ENCODE measurements around the gene EIF1B.
"Not testable (repeated sequence)": the region's sequence is repeated elsewhere in the genome, so short reads cannot be mapped to it uniquely, and the experiment has no call there.

The EIF1B gene

DNA sequence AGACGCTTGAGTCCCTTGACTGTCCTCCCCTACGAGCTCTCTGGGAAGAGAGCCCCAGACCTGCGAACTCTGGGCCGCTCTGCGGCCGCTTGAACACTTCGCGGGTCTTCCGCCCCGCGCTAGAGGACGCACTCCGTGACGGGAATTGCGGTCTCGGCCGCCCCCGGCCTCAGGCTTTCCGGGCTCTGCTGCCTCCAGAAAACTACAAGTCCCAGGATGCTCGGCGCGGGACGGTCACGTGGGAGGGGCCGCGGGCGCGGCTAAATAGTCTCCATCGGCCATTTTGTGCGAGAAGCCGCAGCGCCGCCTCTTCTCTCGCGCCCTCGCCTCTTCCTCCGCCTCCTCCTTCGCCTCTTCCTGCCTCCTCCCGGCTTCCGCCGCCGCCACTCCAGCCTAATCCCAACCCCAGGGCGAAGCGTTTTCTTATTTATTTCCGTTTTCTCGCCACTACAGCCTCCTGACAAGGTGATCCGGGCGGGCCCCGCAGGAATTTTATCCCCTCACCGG, at the start of gene EIF1B:
Gene EIF1B (plus strand): TSS at position 290 of the 507 bp plus-strand sequence. CDS start 235 bp downstream, outside the sequence.
- peak; percentile 98 for DNase-seq

DNA sequence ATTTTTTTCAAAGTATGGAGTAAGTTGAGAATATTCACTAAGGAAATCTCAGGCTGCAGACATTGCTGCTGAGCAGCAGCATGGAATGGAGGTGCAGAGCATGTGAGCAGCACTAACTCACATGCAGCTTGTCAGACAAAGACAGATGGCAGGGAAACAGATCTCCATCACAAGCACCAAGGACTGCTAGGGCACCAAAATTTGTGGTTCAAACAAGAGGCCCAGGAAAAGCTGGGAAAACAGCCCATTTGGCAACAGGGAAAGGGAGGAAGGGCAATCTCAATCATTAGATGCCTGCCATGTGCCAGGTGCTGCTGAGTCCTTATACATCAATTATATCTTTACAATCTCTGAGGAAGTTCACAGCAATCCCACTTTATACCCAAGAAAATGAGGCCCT, 47.2 kb upstream of the EIF1B start:
- DNase-seq: no peak

DNA sequence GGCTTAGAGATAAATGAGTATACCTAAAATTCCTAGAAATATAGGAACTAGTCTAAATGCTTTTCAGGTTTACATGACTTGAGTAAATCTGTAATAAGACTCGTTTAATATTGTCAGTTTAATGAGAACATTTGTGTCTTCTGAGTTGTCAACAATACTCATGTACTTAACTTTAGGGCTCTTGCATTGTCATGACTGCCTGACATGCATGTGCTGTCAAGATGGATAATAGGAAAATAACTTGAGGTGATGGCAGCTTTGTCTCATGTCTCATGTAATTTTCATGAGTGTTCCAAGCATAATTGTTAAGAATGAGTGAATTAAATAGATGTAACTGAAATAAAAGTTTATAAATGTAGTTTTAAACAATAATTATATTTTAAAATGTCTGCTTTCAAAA, 45.1 kb upstream of the EIF1B start:
- DNase-seq: no peak

DNA sequence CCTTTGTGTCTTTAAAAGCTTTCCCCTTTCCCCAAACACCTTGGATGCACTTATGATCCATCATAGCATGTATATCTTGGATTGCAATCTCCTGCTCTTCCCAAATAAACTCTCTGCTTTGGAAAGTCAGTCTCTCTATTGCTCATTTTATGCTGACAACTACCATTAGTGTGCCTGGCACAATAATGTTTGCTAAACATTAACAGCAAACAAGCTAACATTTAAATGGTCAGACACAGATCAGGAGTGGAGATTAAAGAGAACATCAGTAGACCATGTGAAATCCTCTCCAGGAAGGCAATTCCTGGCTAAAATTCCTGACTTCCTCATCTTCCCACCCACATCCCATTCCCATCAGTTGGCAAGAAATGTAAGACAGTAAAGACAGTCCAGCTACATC, 44.3 kb upstream of the EIF1B start:
- DNase-seq: no peak

DNA sequence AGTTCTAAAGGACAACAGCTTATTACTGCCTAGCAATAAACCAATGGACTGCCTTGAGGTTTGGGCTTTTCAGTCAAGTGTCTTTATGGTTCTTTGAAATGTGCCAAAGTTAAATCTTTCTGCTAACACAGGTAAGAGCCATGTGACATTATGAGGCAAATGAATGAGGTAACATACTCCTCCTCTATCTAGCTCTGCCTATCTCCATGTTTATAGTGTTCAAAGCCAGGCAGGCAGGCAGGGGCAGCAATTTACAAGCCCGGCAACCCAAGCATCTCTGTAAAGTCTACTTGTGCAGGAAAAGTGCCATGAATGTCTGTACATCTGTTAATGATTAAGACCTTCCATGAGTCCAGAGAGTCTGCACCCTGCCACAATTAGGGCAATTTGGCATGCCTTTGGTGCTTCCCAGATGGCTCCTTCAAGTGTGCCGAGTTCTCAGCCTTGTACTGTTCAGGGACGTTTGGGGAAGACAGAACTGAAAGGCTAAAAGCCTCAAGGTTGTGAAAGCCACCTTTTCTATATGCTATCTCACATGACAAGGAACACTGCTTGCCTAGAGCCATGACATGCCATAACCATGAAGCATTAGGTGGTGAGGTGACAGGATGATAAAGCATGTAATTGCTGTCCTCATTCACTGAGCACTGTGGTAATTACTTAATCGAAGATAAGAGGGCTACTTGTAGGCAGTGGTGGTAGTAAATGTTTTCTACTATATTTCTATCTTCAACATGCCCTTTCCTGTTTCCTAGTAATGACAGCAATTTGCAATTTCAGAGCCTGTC, 41.4 kb upstream of the EIF1B start:
- DNase-seq: no peak

DNA sequence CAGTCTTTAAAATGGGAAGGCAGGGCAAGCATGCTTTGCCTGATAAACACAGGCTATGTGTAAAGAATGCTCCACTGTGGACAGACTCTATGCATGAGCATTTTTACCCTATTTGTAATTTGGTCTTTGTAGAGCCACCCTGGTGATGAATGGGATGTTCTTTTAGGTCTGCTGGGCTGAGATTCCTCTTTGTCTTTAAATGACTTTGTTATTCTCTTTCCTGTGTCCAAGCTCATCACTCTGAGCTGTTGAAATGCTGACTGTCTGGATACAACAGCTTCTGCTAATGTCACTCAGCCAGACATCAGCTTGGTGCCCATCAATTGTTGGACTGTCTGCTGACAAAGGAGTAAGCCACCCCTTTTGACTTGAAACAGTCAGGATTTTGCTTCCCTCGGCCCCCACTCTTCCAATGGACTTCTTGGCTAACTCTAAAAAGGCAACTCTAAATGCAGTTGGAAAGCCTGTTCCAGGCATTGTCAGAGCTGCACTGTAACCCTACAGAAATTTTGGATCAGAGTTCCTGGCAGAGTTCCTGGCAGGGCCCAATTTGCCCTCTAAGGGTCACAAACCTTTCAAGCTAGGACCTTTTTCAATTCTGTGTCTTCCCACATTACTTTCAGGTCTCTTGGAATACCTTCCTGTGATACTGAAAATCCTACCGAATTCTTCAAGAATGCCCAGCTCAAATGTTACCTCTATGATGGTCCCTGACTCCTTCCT, 40.5 kb upstream of the EIF1B start:
- no peak for DNase-seq

DNA sequence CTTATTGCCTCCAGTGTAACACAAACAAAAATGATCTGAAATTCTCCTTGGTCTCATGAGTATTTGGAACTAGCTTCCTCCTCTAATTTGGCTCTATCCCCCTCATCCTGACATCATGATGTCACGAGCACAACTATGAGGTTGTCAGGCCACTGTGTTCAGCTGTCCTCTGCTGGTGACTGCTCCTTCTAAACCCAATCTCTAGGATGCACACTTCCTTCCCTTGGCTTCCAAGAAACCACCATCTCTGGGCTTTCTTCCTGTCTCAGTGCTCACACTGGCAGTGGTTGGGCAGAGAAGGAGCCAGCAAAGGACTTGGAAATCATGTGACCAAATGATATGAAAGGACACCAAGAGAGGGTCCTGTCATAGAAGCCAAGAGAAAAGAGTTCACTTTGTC, 30.7 kb upstream of the EIF1B start:
- DNase-seq: no peak

DNA sequence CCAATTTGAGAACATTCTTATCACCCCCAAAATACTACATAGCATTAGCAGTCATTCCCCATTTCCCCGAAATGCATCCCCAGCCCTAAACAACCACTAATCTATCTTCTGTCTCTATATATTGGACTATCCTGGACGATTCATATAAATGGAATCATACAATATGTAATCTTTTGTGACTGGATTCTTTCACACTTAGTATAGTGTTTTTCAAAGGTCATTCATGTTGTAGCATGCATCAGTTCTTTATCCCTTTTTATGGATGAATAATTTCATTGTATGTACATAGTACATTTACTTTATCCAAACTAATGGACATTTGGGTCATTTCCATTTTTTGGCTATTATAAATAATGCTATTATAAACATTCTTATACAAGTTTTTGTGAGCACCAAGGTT, 27.5 kb upstream of the EIF1B start:
- DNase-seq: no peak

DNA sequence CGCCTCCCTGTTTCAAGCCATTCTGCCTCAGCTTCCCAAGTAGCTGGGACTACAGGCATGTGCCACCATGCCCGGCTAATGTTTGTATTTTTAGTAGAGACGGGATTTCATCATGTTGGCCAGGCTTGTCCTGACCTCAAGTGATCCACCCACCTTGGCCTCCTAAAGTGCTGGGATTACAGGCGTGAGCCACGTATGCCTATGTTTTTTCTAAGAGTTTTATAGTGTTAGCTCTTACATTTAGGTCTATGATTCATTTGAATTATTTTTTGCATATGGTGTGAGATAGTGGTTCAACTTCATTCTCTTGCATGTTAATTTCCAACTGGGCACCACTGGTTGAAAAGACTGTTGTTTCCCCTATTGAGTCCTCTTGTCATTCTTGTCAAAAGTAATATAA, 26.4 kb upstream of the EIF1B start:
- not testable (repeated sequence) for DNase-seq

DNA sequence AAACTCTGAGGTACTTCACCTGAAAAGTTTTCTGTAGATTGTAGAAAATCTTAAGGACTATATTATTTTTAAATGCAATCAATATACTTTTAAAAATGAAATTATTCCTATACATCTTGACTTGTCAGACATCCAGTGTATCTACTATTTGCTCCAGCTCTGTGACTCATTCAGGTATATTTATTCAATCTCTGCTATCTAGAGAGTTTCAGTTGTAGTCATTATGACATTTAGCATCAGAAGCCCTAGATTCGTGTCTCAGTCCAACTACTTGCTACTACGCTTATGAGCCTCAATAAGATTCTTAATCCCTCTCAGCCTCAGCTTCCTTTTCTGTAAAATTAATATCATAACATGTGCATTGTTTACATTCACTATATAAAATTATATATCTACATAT, 22.3 kb upstream of the EIF1B start:
- peak; percentile 22 for DNase-seq

DNA sequence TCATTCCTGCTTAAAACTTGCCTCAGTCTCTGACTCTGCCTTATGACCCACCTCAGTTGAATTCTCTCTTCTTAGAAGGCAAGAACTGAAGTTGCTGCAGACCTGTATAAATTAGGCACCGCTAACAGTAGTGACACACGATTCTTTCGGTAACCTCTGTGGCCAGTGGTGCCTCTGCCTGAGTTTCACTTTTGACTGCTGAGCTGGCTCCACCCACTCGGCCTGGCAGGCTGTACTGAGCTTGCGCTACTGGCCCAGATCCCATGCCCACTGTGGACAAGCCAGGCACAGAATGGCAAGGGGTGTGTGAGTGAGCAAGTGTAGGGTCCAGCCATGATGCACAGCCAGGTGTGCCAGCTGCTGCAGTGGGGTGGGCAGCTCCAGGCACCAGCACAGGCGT, 19.1 kb upstream of the EIF1B start:
- peak; percentile 14 for DNase-seq

DNA sequence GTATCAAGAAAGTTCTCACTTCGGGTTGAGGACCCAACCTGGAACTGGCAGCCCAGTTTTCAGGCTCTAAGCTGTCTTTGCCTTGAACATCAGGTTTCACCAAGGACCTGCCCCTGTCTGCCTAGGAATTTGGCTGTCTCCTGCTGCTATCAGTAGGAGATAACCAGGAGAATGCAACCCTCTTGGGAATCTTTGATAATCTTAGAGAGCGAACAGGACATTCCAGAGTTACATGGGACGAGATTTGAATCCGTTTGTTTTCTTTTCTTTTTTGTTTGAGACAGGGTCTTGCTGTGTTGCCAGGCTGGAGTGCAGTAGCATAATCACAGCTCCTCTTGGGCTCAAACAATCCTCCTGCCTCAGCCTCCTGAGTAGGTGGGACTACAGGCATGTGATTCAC, 18.0 kb upstream of the EIF1B start:
- no peak for DNase-seq

DNA sequence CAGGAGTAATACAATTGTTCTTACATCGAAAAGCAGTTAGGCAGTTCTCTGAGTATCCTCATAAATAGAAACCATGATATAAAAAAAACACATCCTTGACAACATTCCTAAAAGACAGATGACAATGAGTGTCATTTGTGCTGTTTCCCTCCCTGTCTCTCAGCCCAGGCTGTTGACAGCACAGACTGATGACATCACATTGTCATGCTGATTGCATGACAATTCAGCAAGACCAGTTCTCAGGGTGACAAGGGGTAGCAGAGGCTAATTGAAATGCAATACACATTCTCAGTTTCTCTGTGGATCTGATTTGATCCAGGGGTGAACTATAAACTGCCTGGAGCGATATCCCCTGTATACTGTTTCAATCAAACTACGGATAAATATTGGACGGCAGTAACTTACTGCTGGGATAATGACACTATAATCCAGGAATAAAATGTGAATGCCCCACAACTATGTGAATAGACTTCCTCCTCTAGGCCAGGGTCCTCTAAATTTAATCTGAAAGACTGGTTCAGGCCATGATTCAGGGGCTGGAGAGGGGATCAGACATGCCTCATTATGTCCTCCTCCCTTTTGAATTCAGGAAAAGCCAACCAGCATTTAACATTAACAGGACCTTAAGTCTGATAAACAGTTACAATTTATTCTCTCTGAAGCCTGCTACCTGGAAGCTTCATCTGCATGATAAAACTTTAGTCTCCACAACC, 16.7 kb upstream of the EIF1B start:
- no peak for DNase-seq

DNA sequence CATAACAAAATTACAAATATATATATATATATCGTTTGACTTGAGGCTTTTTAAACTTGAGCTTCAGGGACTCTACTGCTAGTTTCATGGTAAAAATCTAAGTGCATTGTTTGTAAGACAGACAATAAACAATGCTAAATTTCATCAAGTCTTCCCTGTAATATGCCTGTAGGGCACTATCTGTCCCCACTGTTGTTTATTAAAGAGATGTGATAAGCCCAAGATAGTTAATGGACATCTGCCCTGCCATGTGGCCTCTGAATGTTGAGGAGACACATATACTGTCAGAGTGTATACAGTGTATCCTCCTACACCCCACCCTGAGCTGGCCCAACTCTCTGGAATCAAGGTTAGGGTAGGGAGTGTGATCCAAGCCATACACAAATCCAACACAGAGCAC, 15.1 kb upstream of the EIF1B start:
- DNase-seq: no peak

DNA sequence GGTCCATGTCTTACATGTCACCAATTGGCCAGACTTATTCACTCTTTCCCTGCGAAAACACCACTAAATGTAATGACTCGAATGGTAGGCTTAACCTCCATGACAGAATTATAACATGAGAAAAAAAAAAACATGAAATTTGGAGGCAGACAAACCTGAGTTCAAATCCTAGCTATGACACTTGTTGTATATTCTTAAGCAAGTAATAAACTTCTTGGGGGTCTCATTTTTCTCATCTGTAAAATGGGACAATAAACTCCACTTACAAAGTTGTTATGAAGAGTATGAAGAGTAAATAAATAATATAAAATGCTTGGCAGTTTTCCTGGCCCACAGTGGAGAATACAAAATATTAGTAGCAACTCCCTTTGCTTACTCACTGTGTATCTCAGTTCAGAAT, 11.4 kb upstream of the EIF1B start:
- DNase-seq: no peak

DNA sequence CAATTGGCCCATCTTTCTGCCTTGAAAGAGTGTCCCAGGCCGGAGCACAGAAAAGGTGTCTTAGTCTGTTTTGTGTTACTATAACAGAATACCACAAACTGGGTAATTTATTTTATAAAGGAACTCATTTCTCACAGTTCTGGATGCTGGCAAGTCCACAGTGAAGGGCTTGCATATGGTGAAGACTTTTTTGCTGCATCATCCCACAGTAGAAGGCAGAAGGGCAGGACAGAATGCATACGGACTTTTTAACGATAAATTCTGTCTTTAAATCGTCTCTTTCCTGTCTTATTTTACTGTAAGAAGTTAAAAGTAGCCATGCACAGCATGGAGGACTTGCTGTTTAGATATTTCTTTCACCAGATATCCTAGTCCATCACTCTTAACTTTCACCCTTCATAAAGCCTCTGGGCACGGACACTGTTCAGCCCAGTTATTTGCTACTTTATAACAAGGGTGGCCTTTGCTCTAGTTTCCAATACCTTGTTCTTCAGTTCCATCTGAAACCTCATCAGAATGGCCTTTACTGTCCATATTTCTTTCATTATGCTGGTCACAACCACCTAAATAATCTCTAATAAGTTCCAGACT, 10.3 kb upstream of the EIF1B start:
- DNase-seq: no peak

DNA sequence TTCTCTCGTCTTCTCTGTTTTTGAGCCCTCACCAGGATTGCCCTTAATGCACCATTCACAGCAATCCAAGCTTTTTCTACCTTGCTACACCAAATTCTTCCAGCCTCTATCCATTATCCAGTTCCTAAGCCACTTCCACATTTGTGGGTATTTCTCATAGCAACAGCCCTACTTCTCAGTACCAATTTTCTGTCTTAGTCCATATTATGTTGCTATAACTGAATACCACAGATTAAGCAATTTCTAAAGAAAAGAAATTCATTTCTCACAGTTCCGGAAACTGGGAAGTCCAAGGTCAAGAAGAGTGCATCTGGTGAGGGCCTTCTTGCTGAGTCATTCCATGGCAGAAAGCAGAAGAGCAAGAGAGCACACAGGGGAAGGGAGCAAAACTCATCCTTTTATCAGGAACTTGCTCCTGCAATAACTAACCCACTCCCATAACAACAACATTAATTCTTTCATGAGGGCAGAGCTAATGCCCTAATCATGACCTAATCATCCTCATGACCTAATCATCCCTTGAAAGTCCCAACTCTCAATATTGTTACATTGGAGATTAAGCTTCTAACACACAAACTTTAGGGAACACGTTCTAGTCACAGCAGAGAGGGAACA, 9.7 kb upstream of the EIF1B start:
- DNase-seq: no peak

DNA sequence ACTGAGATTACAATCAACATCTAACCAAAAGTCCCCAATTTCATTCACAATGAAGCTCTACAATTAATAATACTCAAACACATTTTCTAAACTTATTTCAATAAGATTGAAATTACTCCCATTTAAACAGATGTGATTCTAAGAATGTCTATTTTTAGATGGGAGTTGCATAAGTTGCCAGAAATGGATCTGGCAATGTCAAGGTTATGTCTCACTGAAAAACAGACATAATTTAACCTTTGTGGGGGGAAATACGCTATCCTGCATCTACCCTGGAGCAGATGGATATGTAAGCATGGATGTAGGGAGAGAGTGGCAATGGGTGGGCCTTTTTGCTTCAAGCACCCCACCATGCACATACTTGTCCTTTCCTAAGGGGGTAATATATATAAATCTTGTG, 6.7 kb upstream of the EIF1B start:
- no peak for DNase-seq

DNA sequence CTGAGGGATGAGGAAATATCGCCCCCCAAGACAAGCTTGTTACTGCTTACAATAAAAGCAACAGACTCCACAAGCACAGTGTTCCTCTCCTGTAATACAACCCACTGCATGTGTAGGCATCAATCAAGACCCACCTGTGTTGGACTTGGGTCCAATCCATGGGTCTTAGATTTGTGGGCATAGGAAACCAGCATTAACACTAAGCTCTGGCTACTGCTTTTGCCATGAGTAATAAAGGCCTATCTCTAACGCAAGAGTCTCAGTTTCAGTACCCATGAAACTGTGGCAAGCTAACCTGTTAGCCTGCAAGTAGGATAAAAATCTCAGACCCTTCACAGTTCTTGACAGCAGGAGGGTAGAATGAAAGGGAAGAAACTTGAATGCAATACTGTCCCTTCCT, 5.2 kb upstream of the EIF1B start:
- no peak for DNase-seq

DNA sequence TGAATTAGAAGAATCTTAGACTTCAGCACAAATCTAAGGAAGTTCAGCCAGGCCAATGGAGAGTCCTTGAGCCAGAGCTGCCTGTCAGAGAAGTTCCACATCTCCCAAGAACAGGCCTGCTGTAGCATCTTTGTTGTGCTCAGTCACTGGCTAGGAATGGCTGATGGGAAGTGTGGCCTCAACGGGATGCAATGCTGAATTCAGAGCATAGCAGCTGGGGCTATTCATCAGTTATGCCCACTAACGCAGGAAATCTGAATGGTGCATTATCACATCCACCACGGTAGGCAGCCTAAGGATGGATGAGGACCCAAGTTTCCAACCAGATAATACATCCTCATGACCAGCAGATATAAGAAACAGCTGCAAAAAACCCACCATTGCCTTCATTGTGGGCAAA, 3.2 kb upstream of the EIF1B start:
- DNase-seq: no peak

DNA sequence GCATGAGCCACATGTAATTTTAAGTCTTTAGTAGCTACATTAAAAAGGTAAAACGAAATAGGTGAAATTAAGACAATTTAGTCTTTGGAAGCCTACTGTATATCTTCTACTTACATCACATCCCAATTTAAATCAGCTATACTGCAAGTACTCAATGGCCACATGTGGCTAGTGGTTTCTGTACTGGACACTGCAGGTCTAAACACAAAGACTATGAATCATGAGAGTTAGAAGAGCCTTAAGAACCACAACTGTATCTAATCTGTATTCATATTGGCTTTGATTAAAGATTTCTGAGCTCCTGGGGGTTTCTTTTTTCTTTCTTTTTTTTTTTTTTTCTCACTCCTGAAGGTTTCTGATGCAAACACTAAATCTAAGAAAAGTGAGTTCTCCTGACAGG, 2.3 kb upstream of the EIF1B start:
- no peak for DNase-seq

DNA sequence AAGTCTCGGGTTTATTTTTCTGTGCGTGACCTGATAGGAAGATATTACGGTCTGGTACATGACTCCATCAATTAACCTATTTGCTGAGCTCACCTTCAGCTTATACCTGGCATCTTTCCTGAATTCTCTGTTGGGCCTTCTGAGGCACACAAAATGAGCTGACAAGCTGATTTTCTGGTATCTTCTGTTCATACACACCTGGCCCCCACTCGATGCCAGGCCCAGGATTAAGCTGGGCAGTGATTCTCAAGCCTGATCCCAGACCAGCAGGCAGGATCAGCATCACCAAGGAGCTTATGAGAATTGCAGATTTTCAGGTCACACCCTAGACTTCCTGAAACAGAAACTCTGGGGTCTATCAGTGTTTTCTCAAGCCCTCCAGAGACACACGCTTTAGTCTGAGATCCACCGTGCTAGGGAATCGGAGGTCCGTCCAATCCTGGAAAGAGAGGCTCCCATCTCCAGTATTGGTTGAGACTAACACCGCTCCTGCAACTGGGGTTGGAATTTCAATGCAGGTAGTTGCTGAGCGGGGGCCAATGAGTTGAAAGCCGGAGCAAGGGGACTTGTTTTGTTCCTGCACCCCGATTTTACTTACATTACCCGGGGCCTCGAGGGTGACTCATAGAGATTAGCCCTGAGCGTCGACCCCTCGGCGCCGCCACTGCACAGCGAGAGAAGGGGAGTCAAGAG, 636 bp upstream of the EIF1B start:
- DNase-seq: no peak

Measured in activated CD4-positive, alpha-beta T cell treated with anti-CD3 and anti-CD28 coated beads, Interleukin-10, Interleukin-2, amounts not matched to agents 100 ng/mL and 50 ng/mL, durations not matched to agents 16 hours and 8 hours (primary cell).